GM18507 (cell line): ENCODE results near the gene TMEM150C.

Experiments
- DNase-seq: peaks from one replicate; pipeline ENCODE4 v3.0.0; 2011; ENCODE audit warnings: low read depth; ENCODE audit not compliant: insufficient read length; ENCODE audit errors: extremely low spot score
- FAIRE-seq: peaks from 2 replicates; lab custom pipeline; 2011; peaks lifted over from hg19 to GRCh38; lab: Jason Lieb, UNC

The TMEM150C gene

GRCh38 chr4:82521283-82521682, 40.5 kb downstream of the TMEM150C start:
- FAIRE-seq (no peak), DNase-seq (no peak)

DNA sequence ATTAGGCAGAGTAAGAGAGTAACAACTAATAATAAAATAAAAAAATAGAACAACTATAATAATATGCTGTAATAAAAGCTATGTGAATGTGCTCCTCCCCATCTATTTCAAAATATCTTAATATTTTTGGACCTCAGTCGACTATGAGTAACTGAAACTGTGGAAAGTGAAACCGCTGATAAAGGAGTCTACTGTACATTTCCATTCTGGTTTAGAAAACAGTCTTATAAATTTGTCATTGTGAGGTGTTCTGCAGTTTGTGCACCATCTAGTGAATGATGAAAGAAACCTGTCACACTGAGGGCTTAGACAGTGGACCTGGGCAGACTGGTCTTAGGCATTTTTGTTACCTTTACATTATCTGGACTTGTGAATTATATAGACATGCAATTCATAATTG, 42.0 kb downstream of the TMEM150C start:
- no peak for FAIRE-seq
- no peak for DNase-seq

DNA sequence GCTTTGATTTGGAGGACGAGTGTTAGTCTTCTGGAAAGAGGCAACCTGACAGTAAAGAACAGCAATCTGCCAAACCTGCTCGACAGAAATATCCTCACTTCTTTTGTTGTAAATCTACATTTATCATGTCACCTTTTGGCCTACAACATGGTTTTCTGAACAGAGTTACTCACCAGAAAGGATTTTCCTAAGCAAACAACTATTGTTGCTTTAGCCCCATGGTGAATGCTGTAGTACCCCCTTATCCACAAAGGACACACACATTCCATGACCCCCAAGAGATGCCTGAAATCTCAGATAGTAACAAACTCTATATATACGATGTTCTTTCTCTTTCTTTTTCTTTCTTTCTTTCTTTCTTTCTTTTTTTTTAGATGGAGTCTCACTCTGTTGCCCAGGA, 42.7 kb downstream of the TMEM150C start:
- no peak for FAIRE-seq
- DNase-seq: no peak

DNA sequence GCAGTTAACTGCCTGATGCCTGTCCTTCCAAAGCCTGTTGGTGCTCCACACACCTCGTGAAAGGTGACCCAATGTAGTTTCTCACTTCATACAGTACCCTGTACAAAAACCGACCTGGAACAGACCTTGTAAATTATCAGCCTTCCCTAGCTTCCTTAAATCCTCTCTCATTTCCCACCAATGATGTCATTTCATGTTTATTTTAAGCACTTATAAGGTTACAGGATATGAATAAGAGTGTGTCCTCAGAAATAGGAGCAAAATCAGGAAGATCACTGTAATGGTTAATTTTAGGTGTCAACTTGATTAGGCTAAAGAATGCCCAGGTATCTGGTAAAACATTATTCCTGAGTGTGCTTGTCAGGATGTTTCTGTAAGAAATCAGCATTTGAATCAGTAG, 44.7 kb downstream of the TMEM150C start:
- FAIRE-seq (no peak), DNase-seq (no peak)

GRCh38 chr4:82515705-82516104, 46.1 kb downstream of the TMEM150C start:
- no peak for FAIRE-seq

GRCh38 chr4:82513382-82513781, 48.4 kb downstream of the TMEM150C start:
- DNase-seq: no peak
- no peak for FAIRE-seq

More at GRCh38 chr4:82515705-82516104, 46.1 kb downstream of the TMEM150C start:
- no peak for DNase-seq

DNA sequence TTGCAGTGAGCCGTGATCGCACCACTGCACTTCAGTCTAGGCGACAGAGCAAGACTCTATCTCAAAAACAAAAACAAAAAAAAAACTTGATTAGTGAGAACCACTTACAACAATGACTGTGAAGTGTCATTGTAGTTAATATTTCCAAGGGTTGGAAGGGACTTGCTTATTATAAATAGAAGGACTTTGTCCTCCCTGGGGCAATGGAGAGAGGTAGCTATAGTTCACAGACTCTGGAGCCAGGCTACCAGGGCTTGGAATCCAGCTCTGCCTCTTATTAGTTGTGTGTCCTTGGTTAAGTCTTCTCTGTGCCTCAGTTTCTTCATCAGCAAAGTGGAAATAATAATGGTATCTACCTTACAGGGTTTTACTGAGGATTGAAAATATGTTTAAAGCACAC, 51.6 kb downstream of the TMEM150C start:
- no peak for DNase-seq
- no peak for FAIRE-seq

- FAIRE-seq: no peak
- DNase-seq: no peak
Measured at GRCh38 chr4:82508806-82509428, 52.9 kb downstream of the TMEM150C start.

DNA sequence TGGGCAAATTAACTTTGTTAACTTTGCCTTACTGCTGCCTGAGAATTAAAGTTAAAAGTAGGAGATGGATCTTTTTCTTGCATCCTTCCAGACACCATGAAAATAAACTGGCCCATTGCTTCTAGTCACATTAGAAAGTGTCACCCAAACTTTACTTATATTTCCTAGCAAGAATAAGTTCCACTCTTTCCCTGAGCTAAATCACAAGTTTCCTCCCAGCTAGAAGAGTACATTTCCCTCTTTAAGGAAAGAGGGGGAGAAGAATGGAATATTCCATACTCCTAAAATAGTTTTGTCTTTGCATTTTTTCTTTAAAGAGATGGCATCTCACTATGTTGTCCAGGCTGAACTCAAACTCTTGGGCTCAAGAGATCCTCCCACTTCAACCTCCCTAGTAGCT, 53.8 kb downstream of the TMEM150C start:
- FAIRE-seq (no peak), DNase-seq (no peak)

DNA sequence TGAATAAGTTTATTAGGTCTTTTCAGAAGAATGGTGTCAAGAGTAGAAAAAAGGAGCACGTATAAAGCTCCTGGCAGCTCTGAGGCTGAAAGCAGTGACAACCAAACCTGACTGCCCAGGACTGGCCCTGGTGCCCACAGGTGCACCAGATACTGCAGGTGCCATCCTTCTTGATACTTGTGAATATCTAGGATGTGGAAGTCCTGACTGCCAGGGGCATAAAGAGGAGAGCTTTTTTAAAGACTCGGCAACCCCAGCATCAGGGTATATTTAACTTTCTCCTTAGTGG, 60.7 kb downstream of the TMEM150C start:
- no peak for FAIRE-seq
- DNase-seq: no peak

DNA sequence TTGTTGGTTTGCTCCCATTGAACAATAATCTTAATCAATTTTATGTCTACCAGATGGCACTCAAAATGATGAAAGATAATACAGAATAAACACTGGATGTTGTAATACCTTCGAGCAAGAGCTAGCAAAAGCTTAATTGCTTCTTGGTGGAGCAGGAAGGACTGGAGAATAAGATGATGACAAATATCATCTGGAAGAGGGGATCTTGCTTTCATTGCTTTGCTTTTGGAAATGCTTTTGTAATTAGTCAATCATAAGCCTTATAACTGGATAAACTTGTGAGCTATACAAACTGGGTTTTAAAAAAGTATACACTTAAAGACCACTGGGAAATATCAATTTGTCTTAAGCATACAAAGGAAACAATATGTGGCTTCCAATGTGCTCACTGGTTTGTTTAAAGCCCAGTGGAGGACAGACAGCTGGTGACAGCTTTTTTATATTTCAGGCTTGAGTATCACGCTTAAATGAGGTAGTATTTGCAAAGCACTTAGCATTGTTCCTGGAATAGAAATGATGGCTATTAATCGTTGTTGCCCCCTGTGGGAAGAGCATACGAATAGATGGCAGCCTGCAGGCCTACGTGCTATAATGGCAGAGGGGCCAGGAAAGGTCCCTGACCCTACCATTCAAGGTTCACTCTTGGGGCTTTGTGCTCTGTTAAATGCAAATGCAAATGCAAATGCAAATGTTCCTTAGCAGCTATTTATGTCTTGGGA, 61.2 kb downstream of the TMEM150C start:
- no peak for FAIRE-seq
- no peak for DNase-seq

DNA sequence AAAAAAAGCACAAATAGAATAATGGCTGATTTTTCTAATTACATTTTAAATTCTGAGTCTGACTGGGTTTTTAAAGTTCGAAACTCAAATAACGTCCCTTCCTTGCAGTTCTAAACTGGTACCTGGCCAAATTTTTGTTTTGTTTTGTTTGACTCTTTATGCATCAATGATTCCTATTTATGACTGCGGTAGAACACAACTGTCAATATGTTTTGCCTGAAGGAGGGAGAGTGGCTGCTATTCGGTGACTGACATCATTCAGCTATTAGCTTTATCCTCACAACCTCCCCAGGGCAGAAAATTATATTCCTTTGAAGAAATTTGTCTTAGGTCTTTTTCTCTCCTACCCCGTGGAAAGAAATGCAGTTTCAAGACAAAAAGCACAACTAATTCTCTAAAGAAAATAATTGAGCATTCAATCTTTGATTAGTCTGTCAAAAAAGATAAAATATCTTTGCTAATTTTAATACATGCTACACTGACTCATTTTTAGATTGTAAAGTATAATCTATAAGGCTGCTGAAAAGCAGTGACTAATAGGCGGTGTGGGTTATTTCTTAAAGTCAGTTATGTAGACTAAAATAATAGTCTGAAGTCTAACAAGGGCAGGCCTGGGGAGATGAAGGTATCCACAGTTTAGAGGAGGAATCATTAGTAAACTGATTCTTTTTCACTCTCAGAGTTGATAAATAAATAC, 61.9 kb downstream of the TMEM150C start:
- FAIRE-seq (no peak), DNase-seq (no peak)

- no peak for FAIRE-seq
- DNase-seq: no peak
Measured at GRCh38 chr4:82496349-82496748, 65.4 kb downstream of the TMEM150C start.

- no peak for FAIRE-seq
- DNase-seq: no peak
Measured at GRCh38 chr4:82495666-82496065, 66.1 kb downstream of the TMEM150C start.

- DNase-seq: no peak
Measured at GRCh38 chr4:82493721-82494425, 67.9 kb downstream of the TMEM150C start.

GRCh38 chr4:82491251-82491960, 70.4 kb downstream of the TMEM150C start:
- DNase-seq: no peak
- no peak for FAIRE-seq

More at GRCh38 chr4:82493721-82494425, 67.9 kb downstream of the TMEM150C start:
- no peak for FAIRE-seq

GRCh38 chr4:82489987-82490386, 71.8 kb downstream of the TMEM150C start:
- FAIRE-seq (no peak), DNase-seq (no peak)

- FAIRE-seq: no peak
- DNase-seq: no peak
Measured at GRCh38 chr4:82489076-82489475, 72.7 kb downstream of the TMEM150C start.

- DNase-seq: no peak
- FAIRE-seq: no peak
Measured at GRCh38 chr4:82484996-82485783, 76.6 kb downstream of the TMEM150C start.
